Trophoblast cell (in vitro differentiated cells and primary cell): ENCODE data around the gene IL22RA1.

Experiments used
- DNase-seq, 2 donors: peaks; one replicate each; pipeline ENCODE4 v3.0.0-alpha.2; 2016
- H2AFZ ChIP-seq: 2 replicates; pipeline ENCODE4 v1.6.1; 2013; ENCODE audit warnings: low read length, moderate library complexity, mild to moderate bottlenecking; ENCODE audit not compliant: insufficient read depth, poor library complexity
- H2AK5ac ChIP-seq: 2 replicates; pipeline ENCODE4 v1.6.1; 2013; ENCODE audit warnings: mild to moderate bottlenecking, low read length
- H2BK120ac ChIP-seq: 2 replicates; pipeline ENCODE4 v1.6.1; 2013; ENCODE audit warnings: low read length, mild to moderate bottlenecking, moderate library complexity; ENCODE audit not compliant: insufficient read depth, poor library complexity
- H2BK12ac ChIP-seq: 2 replicates; pipeline ENCODE4 v1.6.1; 2013; ENCODE audit warnings: mild to moderate bottlenecking, low read length, moderate library complexity
- H2BK5ac ChIP-seq: 2 replicates; pipeline ENCODE4 v1.6.1; 2013; ENCODE audit warnings: low read length, low read depth, moderate library complexity, mild to moderate bottlenecking; ENCODE audit not compliant: poor library complexity
- H3K14ac ChIP-seq: 2 replicates; pipeline ENCODE4 v1.6.1; 2013; ENCODE audit warnings: mild to moderate bottlenecking, low read length
- H3K18ac ChIP-seq: 2 replicates; pipeline ENCODE4 v1.6.1; 2013; ENCODE audit warnings: mild to moderate bottlenecking, low read length
- H3K23ac ChIP-seq: 2 replicates; pipeline ENCODE4 v1.6.1; 2013; ENCODE audit warnings: low read length
- H3K27ac ChIP-seq: 2 replicates; pipeline ENCODE4 v1.5.1; 2013; ENCODE audit warnings: low read depth, mild to moderate bottlenecking, inconsistent platforms, low read length, moderate library complexity
- H3K27me3 ChIP-seq: 2 replicates; pipeline ENCODE4 v1.6.1; 2013; ENCODE audit warnings: inconsistent platforms, mild to moderate bottlenecking, low read length, moderate library complexity; ENCODE audit not compliant: insufficient read depth
- H3K36me3 ChIP-seq, 2 experiments: 1 replicate in 1 of 2; 2 replicates in 1 of 2; pipeline ENCODE4 v1.6.1; 2013; ENCODE audit warnings: low read length in 2 of 2, mild to moderate bottlenecking in 2 of 2, moderate library complexity in 1 of 2; ENCODE audit not compliant: insufficient read depth in 2 of 2, control insufficient read depth in 1 of 2
- H3K4ac ChIP-seq: 2 replicates; pipeline ENCODE4 v1.6.1; 2013; ENCODE audit warnings: low read depth, mild to moderate bottlenecking, low read length, moderate library complexity
- H3K4me1 ChIP-seq, 2 experiments: 1 replicate in 1 of 2; 2 replicates in 1 of 2; pipeline ENCODE4 v1.6.1; 2013; ENCODE audit warnings: low read length in 2 of 2, mild to moderate bottlenecking in 2 of 2, moderate library complexity in 1 of 2; ENCODE audit not compliant: insufficient read depth in 2 of 2, control insufficient read depth in 1 of 2
- H3K4me2 ChIP-seq: 2 replicates; pipeline ENCODE4 v1.6.1; 2013; ENCODE audit warnings: inconsistent platforms, mild to moderate bottlenecking, low read length, moderate library complexity
- H3K4me3 ChIP-seq: 2 replicates; pipeline ENCODE4 v1.5.1; 2013; ENCODE audit warnings: mild to moderate bottlenecking, low read depth, low read length, inconsistent platforms
- H3K79me1 ChIP-seq: one replicate; pipeline ENCODE4 v1.6.1; 2013; ENCODE audit warnings: low read length
- H3K79me2 ChIP-seq: 2 replicates; pipeline ENCODE4 v1.6.1; 2013; ENCODE audit warnings: low read length, mild to moderate bottlenecking; ENCODE audit not compliant: control insufficient read depth, insufficient read depth, poor library complexity
- H3K9ac ChIP-seq: 2 replicates; pipeline ENCODE4 v1.6.1; 2013; ENCODE audit warnings: mild to moderate bottlenecking, low read length
- H3K9me3 ChIP-seq: 2 replicates; pipeline ENCODE4 v1.6.1; 2013; ENCODE audit warnings: low read depth, mild to moderate bottlenecking, control low read depth, inconsistent platforms, low read length; ENCODE audit not compliant: insufficient read depth
- H4K12ac ChIP-seq: 2 replicates; pipeline ENCODE4 v1.6.1; 2013; ENCODE audit warnings: low read depth, mild to moderate bottlenecking, low read length, moderate library complexity
- H4K8ac ChIP-seq: 2 replicates; pipeline ENCODE4 v1.6.1; 2013; ENCODE audit warnings: low read depth, mild to moderate bottlenecking, low read length, moderate library complexity
- H4K91ac ChIP-seq: one replicate; pipeline ENCODE4 v1.6.1; 2013; ENCODE audit warnings: low read depth, mild to moderate bottlenecking, low read length, moderate library complexity
- WGBS: extraction: QIAGEN DNeasy Blood & Tissue Kit; methylation state at CpG from one replicate; pipeline ENCODE4 v1.1.7; 2013; ENCODE audit warnings: missing lambda C conversion rate; ENCODE audit not compliant: insufficient read length, insufficient coverage; ENCODE audit errors: extremely low coverage; 5-methylcytosine and 5-hydroxymethylcytosine counted together

Gene IL22RA1

GRCh38 chr1:24098102-24098501 is 44.8 kb downstream of the IL22RA1 start:
- Histone ChIP-seq H3K9ac (no peak overlapping the region), H4K8ac (no peak overlapping the region), H3K36me3 (no peaks in the 10 kb centered on the region), H3K18ac (no peak overlapping the region), H3K4me1 (no peaks in the 10 kb centered on the region), H3K4ac (no peak overlapping the region), H2BK5ac (no peak overlapping the region), H4K91ac (no peak overlapping the region), H3K27ac (no peak overlapping the region), H4K12ac (no peak overlapping the region), H2BK120ac (no peak overlapping the region), H3K27me3 (no peaks in the 10 kb centered on the region), H3K79me1 (no peaks in the 10 kb centered on the region), H2BK12ac (no peak overlapping the region), H3K23ac (no peak overlapping the region), H2AK5ac (no peak overlapping the region), H3K79me2 (no peaks in the 10 kb centered on the region), H3K4me3 (no peak overlapping the region), H3K9me3 (peaks cover 2% of the 10 kb centered on the region), H2AFZ (no peak overlapping the region), H3K4me2 (no peak overlapping the region), H3K14ac (no peak overlapping the region)
- no peak for DNase-seq
- WGBS, result no CpG with 5 or more reads among the region's 5 CpGs

GRCh38 chr1:24097663-24098062 is 45.3 kb downstream of the IL22RA1 start:
- no peaks in the 10 kb centered on the region for H3K27me3 ChIP-seq

GRCh38 chr1:24096739-24097103 is 46.2 kb downstream of the IL22RA1 start:
- no CpG with 5 or more reads among the region's 5 CpGs for WGBS
- no peak for DNase-seq
- no peak overlapping the region for H3K14ac ChIP-seq

More at GRCh38 chr1:24097663-24098062, 45.3 kb downstream of the IL22RA1 start:
- Histone ChIP-seq H2BK12ac (no peak overlapping the region), H4K91ac (no peak overlapping the region), H3K4me2 (no peak overlapping the region), H2AFZ (no peak overlapping the region), H3K23ac (no peak overlapping the region), H2BK5ac (no peak overlapping the region), H3K79me1 (no peaks in the 10 kb centered on the region), H3K14ac (no peak overlapping the region), H3K4ac (no peak overlapping the region), H3K9ac (no peak overlapping the region), H3K9me3 (peaks cover 2% of the 10 kb centered on the region), H2AK5ac (no peak overlapping the region), H3K79me2 (no peaks in the 10 kb centered on the region), H4K8ac (no peak overlapping the region), H3K27ac (no peak overlapping the region), H3K36me3 (no peaks in the 10 kb centered on the region), H3K4me3 (no peak overlapping the region), H2BK120ac (no peak overlapping the region), H3K18ac (no peak overlapping the region), H3K4me1 (no peaks in the 10 kb centered on the region), H4K12ac (no peak overlapping the region)
- no CpG with 5 or more reads among the region's 11 CpGs for WGBS
- no peak for DNase-seq

GRCh38 chr1:24096009-24096738 is 46.8 kb downstream of the IL22RA1 start:
- Histone ChIP-seq H2AFZ (no peak overlapping the region), H3K36me3 (no peaks in the 10 kb centered on the region), H3K18ac (no peak overlapping the region), H3K4me2 (no peak overlapping the region), H2AK5ac (no peak overlapping the region), H3K79me1 (no peaks in the 10 kb centered on the region), H3K14ac (no peak overlapping the region), H3K79me2 (no peaks in the 10 kb centered on the region), H4K12ac (no peak overlapping the region), H3K9ac (no peak overlapping the region), H3K27ac (no peak overlapping the region), H3K4me1 (no peaks in the 10 kb centered on the region), H4K8ac (no peak overlapping the region), H2BK5ac (no peak overlapping the region), H3K4me3 (no peak overlapping the region), H3K4ac (no peak overlapping the region), H2BK120ac (no peak overlapping the region), H2BK12ac (no peak overlapping the region), H3K27me3 (no peaks in the 10 kb centered on the region), H4K91ac (no peak overlapping the region), H3K23ac (no peak overlapping the region), H3K9me3 (peaks cover 2% of the 10 kb centered on the region)
- DNase-seq, result no peak
- no CpG with 5 or more reads among the region's 8 CpGs for WGBS

More at GRCh38 chr1:24096739-24097103, 46.2 kb downstream of the IL22RA1 start:
- Histone ChIP-seq H3K79me1 (no peaks in the 10 kb centered on the region), H3K18ac (no peak overlapping the region), H3K4ac (no peak overlapping the region), H3K36me3 (no peaks in the 10 kb centered on the region), H3K27me3 (no peaks in the 10 kb centered on the region), H3K27ac (no peak overlapping the region), H2BK5ac (no peak overlapping the region), H2BK120ac (no peak overlapping the region), H4K8ac (no peak overlapping the region), H3K4me2 (no peak overlapping the region), H4K12ac (no peak overlapping the region), H3K9me3 (peaks cover 2% of the 10 kb centered on the region), H3K4me1 (no peaks in the 10 kb centered on the region), H2BK12ac (no peak overlapping the region), H3K79me2 (no peaks in the 10 kb centered on the region), H2AK5ac (no peak overlapping the region), H3K23ac (no peak overlapping the region), H3K4me3 (no peak overlapping the region), H3K9ac (no peak overlapping the region), H2AFZ (no peak overlapping the region), H4K91ac (no peak overlapping the region)
